A673 (cell line): Measurements from ENCODE around the gene SH3RF3. TPM values are rescaled to one million over a fixed set of nuclear protein-coding genes. Genes with fewer than 3 reads are reported as not detected.
"Not testable (repeated sequence)": the region's sequence is repeated elsewhere in the genome, so short reads cannot be mapped to it uniquely, and the experiment has no call there.

Experiments
- BruUV-seq: library from RNA; stranded (reverse); fragments of 400-500 nt; replicated peaks from 2 replicates; lab custom pipeline; 2021; lab: Mats Ljungman, UMichigan
- CTCF ChIA-PET: fragments of 300-600 bp; sonication (Branson Sonifier 250); formaldehyde crosslinking; loops from one replicate; lab custom pipeline; 2022; ENCODE audit warnings: antibody characterized with exemption; lab: Charles Lee
- POLR2A ChIA-PET: fragments of 300-600 bp; sonication (Branson Sonifier 250); formaldehyde crosslinking; loops from one replicate; lab custom pipeline; 2022; ENCODE audit warnings: antibody characterized with exemption; ENCODE audit not compliant: low non-redundant PET; lab: Charles Lee
- DNase-seq: peaks from one replicate; pipeline ENCODE4 v3.0.0-alpha.2; 2015; ENCODE audit warnings: low spot score
- H3K27ac ChIP-seq: fragments of 200-600 bp; sonication (generic); 2 replicates; pipeline ENCODE4 v1.5.1; 2016; ENCODE audit warnings: mixed run types, low read depth, mild to moderate bottlenecking, mixed read lengths, antibody characterized with exemption, low read length; ENCODE audit not compliant: poor library complexity, severe bottlenecking
- H3K27me3 ChIP-seq: fragments of 200-600 bp; sonication (generic); replicated peaks from 2 replicates; pipeline ENCODE4 v1.6.1; 2017; ENCODE audit warnings: mixed run types, low read depth, mild to moderate bottlenecking, mixed read lengths, antibody characterized with exemption, low read length; ENCODE audit not compliant: insufficient read depth, poor library complexity
- H3K36me3 ChIP-seq: fragments of 200-600 bp; sonication (generic); 2 replicates; pipeline ENCODE4 v1.6.1; 2016; ENCODE audit warnings: mixed run types, mild to moderate bottlenecking, mixed read lengths, antibody characterized with exemption, low read length; ENCODE audit not compliant: insufficient read depth, poor library complexity, severe bottlenecking
- H3K4me1 ChIP-seq: fragments of 200-600 bp; sonication (generic); 2 replicates; pipeline ENCODE4 v1.6.1; 2017; ENCODE audit warnings: mixed run types, mild to moderate bottlenecking, mixed read lengths, antibody characterized with exemption, low read length; ENCODE audit not compliant: insufficient read depth, poor library complexity, severe bottlenecking
- H3K4me3 ChIP-seq: fragments of 200-600 bp; sonication (generic); 2 replicates; pipeline ENCODE4 v1.5.1; 2016; ENCODE audit warnings: low read depth, mixed run types, mild to moderate bottlenecking, mixed read lengths, low read length; ENCODE audit not compliant: poor library complexity, severe bottlenecking
- H3K9me3 ChIP-seq: fragments of 200-600 bp; sonication (generic); 2 replicates; pipeline ENCODE4 v1.6.1; 2016; ENCODE audit warnings: mixed run types, low read depth, mild to moderate bottlenecking, mixed read lengths, antibody characterized with exemption, low read length; ENCODE audit not compliant: poor library complexity, severe bottlenecking
- CTCF ChIP-seq: fragments of 300-800, 200-600 bp; sonication (generic); conservative IDR thresholded peaks from 2 replicates; pipeline ENCODE4 v1.5.1; 2017; ENCODE audit warnings: low read depth, mild to moderate bottlenecking, antibody characterized with exemption, low read length, moderate library complexity, mixed read lengths
- EZH2 ChIP-seq: fragments of 200-600 bp; sonication (generic); IDR thresholded peaks from 2 replicates; pipeline ENCODE4 v1.6.1; 2017; ENCODE audit warnings: borderline replicate concordance, low read depth, mild to moderate bottlenecking, mixed read lengths, antibody characterized with exemption, low read length; ENCODE audit not compliant: poor library complexity, severe bottlenecking
- intact Hi-C: fragments of 100-400 bp; cut with micrococcal nuclease; formaldehyde crosslinking; loops from one replicate; pipeline ENCODE4 v1.10.0; 2022; ENCODE audit not compliant: unreplicated experiment
- total RNA-seq: library from RNA; stranded (reverse); gene quantifications from 2 replicates; pipeline ENCODE4 v1.2.3, GENCODE V29; 2021

The SH3RF3 gene
- total RNA-seq, 1 experiment from 2014 or later, result 0.15 TPM

DNA sequence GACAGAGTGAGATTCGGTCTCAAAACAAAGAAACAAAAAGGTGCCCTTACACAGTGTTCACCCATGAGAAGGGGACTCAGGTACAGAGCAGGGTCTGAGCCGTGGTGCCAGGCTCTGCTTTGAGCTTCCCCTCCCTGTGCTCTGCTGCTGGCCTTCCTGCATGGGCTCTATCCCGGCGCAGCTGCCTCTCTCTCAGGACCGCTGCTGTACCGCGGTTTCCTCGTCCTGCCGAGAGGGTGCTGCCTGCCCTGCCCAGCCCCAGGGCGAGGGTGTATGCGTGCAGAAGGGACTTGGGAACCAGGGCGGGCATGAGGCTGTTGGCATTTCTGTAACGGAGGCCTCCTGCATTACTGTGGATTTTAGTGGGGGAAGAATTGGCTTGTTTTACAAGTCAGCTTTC lies 30.1 kb downstream of the SH3RF3 start:
- H3K27me3 ChIP-seq, result no peaks in the 10 kb centered on the region
- CTCF ChIA-PET, result no interaction called here
- intact Hi-C loops, result no loop called here

GRCh38 chr2:109160714-109161440 lies 31.9 kb downstream of the SH3RF3 start:
- H3K27me3 ChIP-seq, result no peaks in the 10 kb centered on the region
- CTCF ChIA-PET, result no interaction called here
- no peak for TF ChIP-seq CTCF
- no peak for TF ChIP-seq EZH2
- no peak overlapping the region for H3K4me3 ChIP-seq
- POLR2A ChIA-PET, result no interaction called here
- H3K9me3 ChIP-seq, result no peaks in the 10 kb centered on the region
- no peaks in the 10 kb centered on the region for H3K36me3 ChIP-seq
- no peaks in the 10 kb centered on the region for H3K4me1 ChIP-seq
- DNase-seq, result no peak
- no peak overlapping the region for H3K27ac ChIP-seq
- intact Hi-C loops, result no loop called here
- BruUV-seq, result no TSS peak

More for the DNA sequence above, 30.1 kb downstream of the SH3RF3 start:
- Histone ChIP-seq H3K27ac (no peak overlapping the region), H3K36me3 (no peaks in the 10 kb centered on the region), H3K4me3 (no peak overlapping the region), H3K9me3 (no peaks in the 10 kb centered on the region), H3K4me1 (no peaks in the 10 kb centered on the region)
- TF ChIP-seq CTCF (no peak), EZH2 (no peak)
- POLR2A ChIA-PET, result no interaction called here
- DNase-seq, result no peak
- BruUV-seq, result no TSS peak

- DNase-seq, H3K27me3 ChIP-seq, H3K4me1 ChIP-seq, CTCF ChIA-PET, H3K4me3 ChIP-seq, POLR2A ChIA-PET, H3K9me3 ChIP-seq, intact Hi-C loops, H3K27ac ChIP-seq, BruUV-seq, H3K36me3 ChIP-seq: not testable (repeated sequence)
These were observed 33.4 kb downstream of the SH3RF3 start for GRCh38 chr2:109162367-109162766.

DNA sequence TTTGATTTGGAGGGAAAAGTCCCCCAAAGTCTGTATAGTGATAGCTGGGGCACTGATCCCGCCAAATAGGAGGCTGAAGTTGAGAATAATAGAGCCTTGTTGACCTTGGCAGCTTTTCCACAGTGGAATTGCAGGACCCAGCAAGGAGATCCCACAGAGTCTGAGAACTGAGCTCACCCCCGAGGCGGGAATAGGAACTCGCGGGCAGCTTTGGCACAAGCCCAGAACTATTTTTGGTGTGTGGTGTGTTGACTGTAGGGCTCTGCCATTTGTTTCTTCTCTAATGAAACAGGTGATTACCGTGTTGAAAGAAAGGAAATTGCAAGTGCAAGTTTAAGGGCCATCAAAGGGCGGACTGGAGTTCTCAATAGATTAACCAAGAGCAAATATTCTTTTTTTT lies 34.0 kb downstream of the SH3RF3 start:
- no peak for DNase-seq
- Histone ChIP-seq H3K27ac (no peak overlapping the region), H3K36me3 (no peaks in the 10 kb centered on the region), H3K4me1 (no peaks in the 10 kb centered on the region), H3K4me3 (no peak overlapping the region), H3K27me3 (no peaks in the 10 kb centered on the region), H3K9me3 (no peaks in the 10 kb centered on the region)
- no peak for TF ChIP-seq EZH2
- no peak for TF ChIP-seq CTCF
- ChIA-PET CTCF (no interaction called here), POLR2A (no interaction called here)
- intact Hi-C loops, result no loop called here
- no TSS peak for BruUV-seq
